Activated CD8-positive, alpha-beta T cell treated with anti-CD3 and anti-CD28 coated beads for 36 hours (primary cell): Measurements from ENCODE around the gene NPAS2. TPM values are rescaled to one million over a fixed set of nuclear protein-coding genes. Genes with fewer than 3 reads are reported as not detected.
A peak's percentile ranks its signal among the peaks of the same experiment; 100 is the strongest.

Experiments
- ATAC-seq: fragments of 200-7000 bp; cut with Tn5 transposase; one replicate; pipeline ENCODE4 v1.10.0; 2021; ENCODE audit warnings: mild to moderate bottlenecking, moderate library complexity
- CTCF ChIA-PET: fragments of 350-600 bp; sonication (Branson Sonifier 250); formaldehyde crosslinking; loops from one replicate; lab custom pipeline; 2021; ENCODE audit warnings: antibody characterized with exemption; lab: Charles Lee
- POLR2A ChIA-PET: fragments of 350-600 bp; sonication (Branson Sonifier 250); formaldehyde crosslinking; loops from one replicate; lab custom pipeline; 2021; ENCODE audit warnings: antibody characterized with exemption; lab: Charles Lee
- DNase-seq: peaks from one replicate; pipeline ENCODE4 v3.0.0-alpha.2; 2020
- H3K27ac Mint-ChIP-seq: one replicate; pipeline ENCODE4 v1.8.0; 2021; ENCODE audit warnings: mild to moderate bottlenecking, mixed read lengths
- H3K27me3 Mint-ChIP-seq: one replicate; pipeline ENCODE4 v1.8.0; 2021; ENCODE audit warnings: mixed read lengths
- H3K36me3 Mint-ChIP-seq: one replicate; pipeline ENCODE4 v1.8.0; 2021; ENCODE audit warnings: low read depth, mixed read lengths
- H3K4me1 Mint-ChIP-seq: one replicate; pipeline ENCODE4 v1.8.0; 2021; ENCODE audit warnings: low read depth, mixed read lengths
- H3K4me3 Mint-ChIP-seq: one replicate; pipeline ENCODE4 v1.8.0; 2021; ENCODE audit warnings: mild to moderate bottlenecking, moderate library complexity, mixed read lengths
- H3K9me3 Mint-ChIP-seq: one replicate; pipeline ENCODE4 v1.8.0; 2021; ENCODE audit warnings: mixed read lengths
- intact Hi-C: fragments of 100-400 bp; cut with micrococcal nuclease; formaldehyde crosslinking; loops from one replicate; pipeline ENCODE4 v1.10.0; 2022
- total RNA-seq, 2 experiments: library from RNA; stranded (reverse); gene quantifications; one replicate each; pipeline ENCODE4 v1.2.3, GENCODE V29; 2021
- TF ChIP-seq, protein P1 (sequence below): fragments of 200-600 bp; IDR thresholded peaks from one replicate; pipeline ENCODE4 v1.8.0; 2022; ENCODE audit warnings: antibody characterized with exemption, mild to moderate bottlenecking

NPAS2 gene
- total RNA-seq, 2 experiments from 2014 or later = 14.4 to 15.2 TPM

DNA sequence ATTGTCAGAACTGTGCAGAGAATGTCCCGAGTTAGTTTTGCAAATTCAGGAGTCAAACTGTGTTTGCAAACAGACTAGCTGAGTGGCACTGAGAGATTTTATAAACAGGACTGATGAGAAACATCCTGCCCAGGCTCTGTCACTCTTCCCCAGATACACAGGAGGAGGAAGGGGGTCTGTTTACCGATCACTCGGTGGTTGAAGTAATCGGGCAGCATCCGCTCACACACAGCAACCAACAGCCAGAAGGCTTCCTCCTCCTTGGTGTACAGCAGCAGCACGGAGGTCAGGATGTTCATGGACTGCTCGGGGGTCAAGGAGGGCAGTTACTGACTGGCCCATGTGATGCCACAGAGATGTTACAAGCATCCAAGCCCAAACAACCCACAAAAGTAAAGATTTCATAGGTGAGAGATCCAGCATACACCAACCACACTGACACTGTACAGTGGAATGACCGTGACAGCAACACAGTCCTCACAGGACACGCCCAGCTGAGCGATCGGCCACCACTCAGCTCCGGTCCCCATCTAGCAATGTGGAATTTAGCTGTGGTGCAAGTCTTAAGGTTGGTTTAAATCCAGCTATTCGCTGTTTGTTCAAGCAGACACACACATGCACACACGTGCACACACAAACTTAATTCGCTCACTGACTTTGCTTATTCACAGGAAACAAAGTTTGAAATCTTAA, 212.3 kb downstream of the NPAS2 start:
- no peak overlapping the region for H3K4me3 Mint-ChIP-seq
- ChIA-PET POLR2A (no interaction called here), CTCF (interaction anchor here (1.9 to 2.3 kb wide), 2 partner anchors 20 to 173 kb away, joined by 7 to 10 read pairs; no protein-coding TSS in a partner anchor)
- H3K27me3 Mint-ChIP-seq = no peaks in the 10 kb centered on the region
- DNase-seq (no peak), ATAC-seq (no peak)
- H3K9me3 Mint-ChIP-seq = no peaks in the 10 kb centered on the region
- H3K27ac Mint-ChIP-seq = no peak overlapping the region
- no peaks in the 10 kb centered on the region for H3K4me1 Mint-ChIP-seq
- TF ChIP-seq, protein P1, sequence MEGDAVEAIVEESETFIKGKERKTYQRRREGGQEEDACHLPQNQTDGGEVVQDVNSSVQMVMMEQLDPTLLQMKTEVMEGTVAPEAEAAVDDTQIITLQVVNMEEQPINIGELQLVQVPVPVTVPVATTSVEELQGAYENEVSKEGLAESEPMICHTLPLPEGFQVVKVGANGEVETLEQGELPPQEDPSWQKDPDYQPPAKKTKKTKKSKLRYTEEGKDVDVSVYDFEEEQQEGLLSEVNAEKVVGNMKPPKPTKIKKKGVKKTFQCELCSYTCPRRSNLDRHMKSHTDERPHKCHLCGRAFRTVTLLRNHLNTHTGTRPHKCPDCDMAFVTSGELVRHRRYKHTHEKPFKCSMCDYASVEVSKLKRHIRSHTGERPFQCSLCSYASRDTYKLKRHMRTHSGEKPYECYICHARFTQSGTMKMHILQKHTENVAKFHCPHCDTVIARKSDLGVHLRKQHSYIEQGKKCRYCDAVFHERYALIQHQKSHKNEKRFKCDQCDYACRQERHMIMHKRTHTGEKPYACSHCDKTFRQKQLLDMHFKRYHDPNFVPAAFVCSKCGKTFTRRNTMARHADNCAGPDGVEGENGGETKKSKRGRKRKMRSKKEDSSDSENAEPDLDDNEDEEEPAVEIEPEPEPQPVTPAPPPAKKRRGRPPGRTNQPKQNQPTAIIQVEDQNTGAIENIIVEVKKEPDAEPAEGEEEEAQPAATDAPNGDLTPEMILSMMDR = no peak
- H3K36me3 Mint-ChIP-seq = no peaks in the 10 kb centered on the region
- intact Hi-C loops = loop anchor here (10.0 kb wide), 1 partner anchor 173 kb away; no protein-coding TSS in a partner anchor

DNA sequence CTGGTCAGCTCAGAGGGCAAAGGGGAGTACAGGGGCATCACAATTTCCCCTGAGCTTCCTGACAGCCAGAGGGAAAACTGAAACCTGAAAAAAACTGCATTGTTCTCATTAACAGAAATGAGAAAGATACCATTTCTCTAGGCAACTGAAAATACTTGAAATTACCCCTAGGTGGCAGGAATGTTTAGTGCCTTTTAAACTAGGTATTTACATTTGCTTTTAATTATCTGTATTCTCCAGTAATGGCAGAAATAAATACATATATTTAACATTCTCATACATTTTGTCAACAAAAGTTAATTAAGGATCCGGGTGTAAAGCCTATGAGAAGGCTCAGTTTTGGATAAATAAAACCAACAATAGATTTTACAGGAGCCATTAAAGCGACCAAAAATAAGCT, 216.6 kb downstream of the NPAS2 start:
- Mint-ChIP-seq H3K27ac (no peak overlapping the region), H3K4me3 (no peak overlapping the region), H3K4me1 (peaks cover 2% of the 10 kb centered on the region), H3K36me3 (no peaks in the 10 kb centered on the region), H3K9me3 (no peaks in the 10 kb centered on the region), H3K27me3 (no peaks in the 10 kb centered on the region)
- DNase-seq (no peak), ATAC-seq (no peak)
- CTCF ChIA-PET = interaction anchor here (0.6 to 5.2 kb wide), 18 partner anchors 9 to 626 kb away, joined by 3 to 80 read pairs (median 4); no protein-coding TSS in a partner anchor
- TF ChIP-seq, protein P1 = peak; percentile 64
- intact Hi-C loops = loop anchor here (10.0 kb wide), 1 partner anchor 168 kb away; no protein-coding TSS in a partner anchor
- POLR2A ChIA-PET = no interaction called here

DNA sequence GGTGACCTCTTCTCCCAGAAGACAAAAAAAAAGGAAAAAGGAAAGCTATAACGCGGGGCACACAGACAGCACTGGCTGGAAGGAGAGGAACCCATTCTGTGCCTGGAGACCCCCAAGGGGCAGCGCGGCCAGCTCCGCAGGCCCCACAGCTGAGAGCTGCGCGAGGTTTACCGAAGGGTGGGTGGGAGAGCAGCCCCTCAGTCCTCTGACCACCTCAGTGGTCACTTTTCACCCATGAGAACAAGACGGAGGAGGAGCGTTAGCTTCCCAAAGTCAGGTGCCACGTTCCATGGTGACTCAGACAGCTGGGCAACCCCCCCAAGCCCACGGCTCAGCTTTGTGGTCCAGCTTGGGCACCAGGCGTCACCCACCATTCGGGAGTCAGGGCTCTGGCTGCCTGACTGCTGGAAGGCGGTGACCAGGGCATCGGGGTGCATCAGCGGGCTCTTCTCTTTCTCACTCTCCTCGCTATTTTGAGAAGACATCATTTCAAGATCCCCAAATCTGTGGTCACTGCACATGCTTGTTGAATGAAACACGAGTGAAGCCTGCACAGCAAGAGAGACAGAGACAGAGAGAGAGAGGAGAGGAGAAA, 217.3 kb downstream of the NPAS2 start:
- no peak overlapping the region for H3K4me3 Mint-ChIP-seq
- POLR2A ChIA-PET = no interaction called here
- H3K4me1 Mint-ChIP-seq = peaks cover 2% of the 10 kb centered on the region
- no peak for DNase-seq
- H3K27me3 Mint-ChIP-seq = no peaks in the 10 kb centered on the region
- no peaks in the 10 kb centered on the region for H3K9me3 Mint-ChIP-seq
- no peak for ATAC-seq
- intact Hi-C loops = loop anchor here (10.0 kb wide), 1 partner anchor 168 kb away; no protein-coding TSS in a partner anchor
- no peaks in the 10 kb centered on the region for H3K36me3 Mint-ChIP-seq
- peak overlapping the region; percentile 69 for H3K27ac Mint-ChIP-seq
- CTCF ChIA-PET = interaction anchor here (0.6 to 5.2 kb wide), 18 partner anchors 8 to 627 kb away, joined by 3 to 80 read pairs (median 4); no protein-coding TSS in a partner anchor
- TF ChIP-seq, protein P1 = no peak

DNA sequence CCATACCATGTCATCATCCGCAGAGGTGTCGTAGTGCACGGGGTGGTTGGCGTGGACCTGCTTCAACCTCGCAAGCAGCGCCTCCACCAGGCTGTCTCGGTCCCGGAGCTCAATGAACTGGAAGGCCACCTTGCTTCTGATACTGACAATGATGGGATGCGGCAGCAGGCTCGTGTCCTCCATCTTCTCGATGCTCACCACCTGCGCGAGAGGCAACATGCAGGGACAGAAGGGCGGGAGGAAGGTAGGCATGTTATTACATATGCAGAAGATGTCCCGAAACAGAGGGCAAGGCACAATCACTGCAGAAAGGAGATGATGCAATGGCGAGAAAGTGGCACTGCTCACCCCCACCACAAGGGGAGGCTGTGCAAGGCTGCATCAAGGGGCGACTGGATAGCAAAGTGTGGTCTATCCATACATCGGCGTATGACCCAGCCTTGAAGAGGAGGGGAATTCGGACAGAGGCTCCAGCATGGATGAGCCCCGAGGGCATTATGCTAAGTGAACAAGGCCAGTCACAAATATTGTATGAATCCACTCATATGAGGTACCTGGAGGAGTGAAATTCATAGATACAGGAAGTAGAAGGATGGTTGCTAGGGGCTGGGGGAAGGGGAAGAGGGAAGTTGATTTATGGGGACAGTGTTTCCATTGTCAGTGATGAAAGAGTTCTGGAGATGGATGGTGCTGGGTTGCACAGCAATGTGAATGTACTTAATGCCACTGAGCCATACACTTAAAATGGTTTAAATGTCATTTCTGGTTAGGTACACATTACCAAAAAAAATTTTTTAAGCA, 218.7 kb downstream of the NPAS2 start:
- POLR2A ChIA-PET = no interaction called here
- DNase-seq (peak; percentile 61), ATAC-seq (peak; percentile 82)
- Mint-ChIP-seq H3K4me3 (no peak overlapping the region), H3K4me1 (peaks cover 2% of the 10 kb centered on the region), H3K9me3 (no peaks in the 10 kb centered on the region), H3K36me3 (no peaks in the 10 kb centered on the region), H3K27me3 (no peaks in the 10 kb centered on the region), H3K27ac (peak overlapping the region; percentile 72)
- intact Hi-C loops = loop anchor here (10.0 kb wide), 1 partner anchor 166 kb away; no protein-coding TSS in a partner anchor
- TF ChIP-seq, protein P1 = peak; percentile 65
- CTCF ChIA-PET = interaction anchor here (0.7 to 5.2 kb wide), 5 partner anchors 112 to 232 kb away, joined by 3 to 80 read pairs (median 8); no protein-coding TSS in a partner anchor
